Measurements from ENCODE around the gene PIGW. TPM values are rescaled to one million over a fixed set of nuclear protein-coding genes. Genes with fewer than 3 reads are reported as not detected.

PIGW gene
- polyA plus RNA-seq, 2 of the 4 experiments (the other 2 are of a cell fraction) = 30.0 to 32.3 TPM

Small RNAs within 50 kb of the gene (small RNA-seq; reads per million reads assigned to genes)
- gene RNA5SP439 = 0 reads per million in 6 experiments

Other genes with a start within 250 kb of the PIGW start
- 0.12 TPM in 1 of 2 replicates, not detected in the other for gene TBC1D3G, start 211.1 kb upstream of the PIGW start, polyA plus RNA-seq (2011; rRNA removed)
- gene TBC1D3G, start 211.1 kb upstream of the PIGW start, polyA plus RNA-seq (2017; fragmentation: RNase III; extraction: RNeasy Plus Mini Kit Qiagen cat#74134 plus additional on column Dnase treatment) = 0.08 TPM in 1 of 3 replicates, not detected in the others
- not detected in 2 replicates for gene TBC1D3H, start 146.6 kb upstream of the PIGW start, polyA plus RNA-seq (2011; rRNA removed)
- gene TBC1D3H, start 146.6 kb upstream of the PIGW start, polyA plus RNA-seq (2017; fragmentation: RNase III; extraction: RNeasy Plus Mini Kit Qiagen cat#74134 plus additional on column Dnase treatment) = not detected in 3 replicates
- gene ZNHIT3, start 48.3 kb upstream of the PIGW start, polyA plus RNA-seq (2011; rRNA removed) = 147 and 166 TPM in 2 replicates
- gene ZNHIT3, start 48.3 kb upstream of the PIGW start, polyA plus RNA-seq (2017; fragmentation: RNase III; extraction: RNeasy Plus Mini Kit Qiagen cat#74134 plus additional on column Dnase treatment) = 111 to 120 TPM (median 117 TPM) in 3 replicates
- gene MYO19, start 119 bp upstream of the PIGW start, polyA plus RNA-seq (2011; rRNA removed) = 99.0 and 124 TPM in 2 replicates
- gene MYO19, start 119 bp upstream of the PIGW start, polyA plus RNA-seq (2017; fragmentation: RNase III; extraction: RNeasy Plus Mini Kit Qiagen cat#74134 plus additional on column Dnase treatment) = 91.7 to 103 TPM (median 94.4 TPM) in 3 replicates
- 144 and 163 TPM in 2 replicates for gene GGNBP2, start 9.9 kb downstream of the PIGW start, polyA plus RNA-seq (2011; rRNA removed)
- 79.9 to 91.9 TPM (median 83.7 TPM) in 3 replicates for gene GGNBP2, start 9.9 kb downstream of the PIGW start, polyA plus RNA-seq (2017; fragmentation: RNase III; extraction: RNeasy Plus Mini Kit Qiagen cat#74134 plus additional on column Dnase treatment)
- 7.4 and 9.5 TPM in 2 replicates for gene DHRS11, start 56.9 kb downstream of the PIGW start, polyA plus RNA-seq (2011; rRNA removed)
- gene DHRS11, start 56.9 kb downstream of the PIGW start, polyA plus RNA-seq (2017; fragmentation: RNase III; extraction: RNeasy Plus Mini Kit Qiagen cat#74134 plus additional on column Dnase treatment) = 9.6 to 11.2 TPM (median 11.1 TPM) in 3 replicates
- gene MRM1, start 66.6 kb downstream of the PIGW start, polyA plus RNA-seq (2011; rRNA removed) = 11.1 and 12.7 TPM in 2 replicates
- 21.7 to 22.1 TPM (median 21.9 TPM) in 3 replicates for gene MRM1, start 66.6 kb downstream of the PIGW start, polyA plus RNA-seq (2017; fragmentation: RNase III; extraction: RNeasy Plus Mini Kit Qiagen cat#74134 plus additional on column Dnase treatment)

Measured in A549 (cell line).